Thymus (tissue), 11 donors: ENCODE data around the gene TMEM132A. TPM values are rescaled to one million over a fixed set of nuclear protein-coding genes. Genes with fewer than 3 reads are reported as not detected.

Experiments used
- DNase-seq, 9 donors: peaks; one replicate each; pipeline ENCODE4 v3.0.0-alpha.2; 2013; ENCODE audit warnings: low spot score in 9 of 9, low read depth in 6 of 9, missing footprints in 1 of 9
- H3K27ac ChIP-seq, 2 donors: one replicate each; pipeline ENCODE4 v1.5.1; 2013; ENCODE audit warnings: control low read depth in 1 of 2, low read depth in 1 of 2, low read length in 1 of 2, mild to moderate bottlenecking in 1 of 2, moderate library complexity in 1 of 2
- H3K27me3 ChIP-seq, 2 donors: one replicate each; pipeline ENCODE4 v1.5.1; 2013; ENCODE audit warnings: low read length in 1 of 2; ENCODE audit not compliant: control insufficient read depth in 2 of 2, insufficient read depth in 1 of 2
- H3K36me3 ChIP-seq, 2 donors: one replicate each; pipeline ENCODE4 v1.5.1; 2013; ENCODE audit warnings: low read length in 1 of 2, mild to moderate bottlenecking in 1 of 2, moderate library complexity in 1 of 2; ENCODE audit not compliant: control insufficient read depth in 2 of 2, insufficient read depth in 2 of 2
- H3K4me1 ChIP-seq, 2 donors: one replicate each; pipeline ENCODE4 v1.5.1; 2013; ENCODE audit warnings: low read length in 2 of 2; ENCODE audit not compliant: control insufficient read depth in 2 of 2, insufficient read depth in 2 of 2
- H3K4me3 ChIP-seq, 2 donors: one replicate each; pipeline ENCODE4 v1.5.1; 2013; ENCODE audit warnings: low read length in 2 of 2, control low read depth in 1 of 2, mild to moderate bottlenecking in 1 of 2
- H3K9me3 ChIP-seq, 2 donors: one replicate each; pipeline ENCODE4 v1.5.1; 2013; ENCODE audit warnings: low read length in 1 of 2, mild to moderate bottlenecking in 1 of 2; ENCODE audit not compliant: control insufficient read depth in 2 of 2, insufficient read depth in 1 of 2
- WGBS: extraction: QIAGEN DNeasy Blood & Tissue Kit; methylation state at CpG from one replicate; pipeline ENCODE4 v1.1.7; 2013; 5-methylcytosine and 5-hydroxymethylcytosine counted together
- polyA plus RNA-seq: library from polyadenylated mRNA; stranded (reverse); fragments of 200-250 nt; gene quantifications from one replicate; pipeline ENCODE4 v1.2.3, GENCODE V29; 2013
- total RNA-seq: library from RNA; stranded (reverse); fragments of 120-200 nt; gene quantifications from one replicate; pipeline ENCODE4 v1.2.4, GENCODE V29; 2013
- donor health status: healthy.

TMEM132A gene
- total and polyA plus RNA-seq, 2 donors, result 4.6 to 5.7 TPM

DNA sequence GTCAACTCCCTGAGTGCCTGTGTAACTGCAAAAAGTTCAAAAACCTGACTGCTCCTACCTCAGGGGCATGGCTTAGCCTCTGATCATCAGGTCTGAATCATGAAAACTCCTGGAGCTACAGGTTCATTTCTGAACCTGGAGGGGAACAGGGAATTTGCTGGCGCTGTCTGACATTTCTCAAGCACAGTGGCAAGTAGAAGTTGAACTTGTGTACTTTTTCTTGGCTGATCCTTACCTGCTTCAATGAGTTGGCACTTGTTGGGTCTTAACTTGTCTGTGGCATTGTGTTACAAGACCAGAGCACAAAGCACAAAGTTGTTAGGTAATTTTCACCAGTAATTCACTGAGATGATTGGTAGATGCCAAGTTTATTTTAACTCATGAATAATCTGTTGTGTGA lies 7.0 kb upstream of the TMEM132A start:
- Histone ChIP-seq H3K27ac (no peak overlapping the region), H3K4me1 (peaks cover 32 to 50% of the 10 kb centered on the region in 2 donors), H3K4me3 (no peak overlapping the region), H3K9me3 (no peaks in the 10 kb centered on the region), H3K36me3 (peaks cover 28 to 34% of the 10 kb centered on the region in 2 donors), H3K27me3 (no peaks in the 10 kb centered on the region)
- 91% methylated on average over 1 of the region's 1 CpG for WGBS
- no peak for DNase-seq

DNA sequence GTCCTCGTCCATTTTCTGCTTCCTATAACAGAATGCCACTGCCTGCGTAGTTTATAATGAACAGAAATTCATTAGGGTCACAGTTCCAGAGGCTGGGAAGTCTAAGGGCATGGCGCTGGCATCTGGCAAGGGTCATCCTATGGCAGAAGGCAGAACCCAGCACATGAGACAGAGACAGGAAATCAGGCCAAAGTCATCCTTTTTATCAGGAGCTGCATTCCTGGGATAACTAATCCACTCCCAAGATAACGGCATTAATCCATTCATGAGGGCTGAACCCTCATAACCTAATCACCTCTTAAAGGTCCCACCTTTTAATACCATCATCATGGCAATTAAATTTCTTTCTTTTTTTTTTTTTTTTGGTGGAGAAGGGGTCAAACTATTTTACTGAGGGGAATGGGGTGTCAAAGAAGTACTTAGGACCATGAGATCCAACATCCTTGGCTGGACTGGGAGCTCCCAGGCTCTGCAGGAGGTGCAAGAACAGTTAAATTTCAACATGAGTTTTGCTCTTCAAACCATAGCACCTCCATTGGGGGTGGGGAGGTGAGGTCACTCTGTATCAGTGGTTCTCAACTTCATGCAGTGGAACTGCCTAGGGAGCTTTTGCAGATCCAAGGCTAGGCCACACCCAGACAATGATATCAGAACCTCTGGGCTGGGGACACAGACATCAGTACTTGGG lies 5.9 kb upstream of the TMEM132A start:
- Histone ChIP-seq H3K27me3 (peaks cover 1 to 5% of the 10 kb centered on the region in 2 donors), H3K36me3 (peaks cover 40 to 45% of the 10 kb centered on the region in 2 donors), H3K27ac (no peak overlapping the region), H3K9me3 (no peaks in the 10 kb centered on the region), H3K4me3 (no peak overlapping the region), H3K4me1 (peaks cover 20 to 38% of the 10 kb centered on the region in 2 donors)
- no peak for DNase-seq
- 97% methylated on average over 4 of the region's 4 CpGs for WGBS

DNA sequence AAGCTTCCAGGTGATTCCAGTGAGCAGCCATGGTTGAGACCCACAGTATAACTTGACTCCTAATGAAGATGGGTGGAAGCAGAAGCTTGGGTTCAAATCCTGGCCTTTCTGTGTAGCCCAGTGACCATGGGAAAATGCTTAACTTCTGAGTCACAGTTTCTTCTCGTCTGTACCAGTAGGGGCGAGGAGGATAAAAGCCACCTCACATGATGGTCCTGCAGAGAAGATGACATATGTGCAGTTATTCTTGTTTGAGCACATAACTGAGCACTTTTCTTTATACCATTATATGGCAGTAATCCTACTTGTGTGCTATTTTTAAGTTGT lies 5.4 kb upstream of the TMEM132A start:
- Histone ChIP-seq H3K4me3 (no peak overlapping the region), H3K36me3 (peaks cover 43 to 45% of the 10 kb centered on the region in 2 donors), H3K4me1 (peaks cover 19 to 40% of the 10 kb centered on the region in 2 donors), H3K27ac (no peak overlapping the region), H3K27me3 (peaks cover 6 to 10% of the 10 kb centered on the region in 2 donors), H3K9me3 (no peaks in the 10 kb centered on the region)
- DNase-seq, result no peak
- WGBS, result 94% methylated on average over 2 of the region's 2 CpGs

DNA sequence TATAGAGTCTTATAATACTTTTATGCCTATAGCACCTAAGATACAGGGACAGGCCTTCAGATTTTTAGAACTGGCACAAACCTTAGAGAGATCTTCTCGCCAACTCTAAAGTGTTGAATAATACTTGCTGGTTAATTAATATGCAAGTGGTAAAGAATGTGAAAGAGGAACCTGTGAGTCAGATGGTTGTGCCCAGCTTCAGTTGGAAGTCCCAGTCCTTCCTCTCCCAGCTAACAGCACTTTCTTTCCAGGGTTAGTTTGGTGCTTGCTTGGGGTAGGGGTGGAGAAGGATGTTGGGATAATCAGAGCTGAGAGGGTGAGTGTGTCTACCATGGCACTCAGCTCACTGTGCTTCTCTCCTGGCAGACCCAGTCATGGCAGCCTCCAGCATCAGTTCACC lies 4.9 kb upstream of the TMEM132A start:
- H3K9me3 ChIP-seq, result no peaks in the 10 kb centered on the region
- H3K4me1 ChIP-seq, result peaks cover 23 to 44% of the 10 kb centered on the region in 2 donors
- peaks cover 8 to 15% of the 10 kb centered on the region in 2 donors for H3K27me3 ChIP-seq
- WGBS, result 97% methylated on average over 1 of the region's 1 CpG
- H3K27ac ChIP-seq, result no peak overlapping the region
- peaks cover 43 to 45% of the 10 kb centered on the region in 2 donors for H3K36me3 ChIP-seq
- H3K4me3 ChIP-seq, result no peak overlapping the region
- no peak for DNase-seq

DNA sequence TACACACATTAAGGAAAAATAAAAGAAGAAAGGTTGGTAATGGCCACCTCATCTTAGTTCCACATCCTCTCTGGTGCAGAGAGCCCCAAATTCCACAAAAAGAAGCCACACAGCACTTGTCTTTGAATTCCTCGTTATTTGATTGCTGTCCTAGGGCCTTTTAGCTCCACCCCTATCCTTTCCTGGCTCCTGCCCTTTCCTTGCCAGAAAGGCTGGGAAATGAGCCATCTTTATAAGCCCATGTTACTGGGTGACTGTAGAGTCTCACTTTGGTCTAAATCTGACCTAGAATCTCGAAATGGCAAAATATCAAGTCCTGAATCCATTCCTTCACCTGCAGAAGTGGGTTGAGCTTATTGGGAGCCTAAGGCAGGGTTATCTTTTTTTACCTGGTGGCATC lies 4.3 kb upstream of the TMEM132A start:
- Histone ChIP-seq H3K9me3 (peaks cover 0 to 5% of the 10 kb centered on the region in 2 donors), H3K27ac (no peak overlapping the region), H3K27me3 (peaks cover 13 to 21% of the 10 kb centered on the region in 2 donors), H3K4me3 (no peak overlapping the region), H3K4me1 (peaks cover 27 to 45% of the 10 kb centered on the region in 2 donors), H3K36me3 (peaks cover 43 to 45% of the 10 kb centered on the region in 2 donors)
- no peak for DNase-seq
- 94% methylated on average over 2 of the region's 2 CpGs for WGBS

DNA sequence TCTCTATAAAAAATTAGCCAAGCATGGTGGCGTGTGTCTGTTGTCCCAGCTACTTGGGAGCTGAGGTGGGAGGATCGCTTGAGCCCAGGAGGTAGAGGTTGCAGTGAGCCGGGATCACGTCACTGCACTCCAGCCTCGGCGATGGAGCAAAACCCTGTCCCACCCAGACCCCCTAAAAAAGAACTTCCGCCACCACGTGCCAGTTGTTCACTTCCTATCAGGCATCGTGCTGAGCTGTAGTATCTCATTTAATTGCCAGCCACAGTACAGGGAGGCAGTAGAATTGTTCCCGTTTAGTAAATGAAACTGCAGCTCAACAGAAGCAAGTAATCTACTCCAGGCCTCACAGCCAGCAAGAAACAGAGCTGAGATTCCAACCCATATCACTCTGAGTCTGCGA lies 3.0 kb upstream of the TMEM132A start:
- peaks cover 21 to 43% of the 10 kb centered on the region in 2 donors for H3K4me1 ChIP-seq
- over 99% methylated on average over 11 of the region's 11 CpGs for WGBS
- DNase-seq, result no peak
- H3K27me3 ChIP-seq, result peaks cover 18 to 34% of the 10 kb centered on the region in 2 donors
- no peak overlapping the region for H3K4me3 ChIP-seq
- no peak overlapping the region for H3K27ac ChIP-seq
- H3K9me3 ChIP-seq, result peaks cover 0 to 7% of the 10 kb centered on the region in 2 donors
- H3K36me3 ChIP-seq, result peaks cover 43 to 45% of the 10 kb centered on the region in 2 donors

DNA sequence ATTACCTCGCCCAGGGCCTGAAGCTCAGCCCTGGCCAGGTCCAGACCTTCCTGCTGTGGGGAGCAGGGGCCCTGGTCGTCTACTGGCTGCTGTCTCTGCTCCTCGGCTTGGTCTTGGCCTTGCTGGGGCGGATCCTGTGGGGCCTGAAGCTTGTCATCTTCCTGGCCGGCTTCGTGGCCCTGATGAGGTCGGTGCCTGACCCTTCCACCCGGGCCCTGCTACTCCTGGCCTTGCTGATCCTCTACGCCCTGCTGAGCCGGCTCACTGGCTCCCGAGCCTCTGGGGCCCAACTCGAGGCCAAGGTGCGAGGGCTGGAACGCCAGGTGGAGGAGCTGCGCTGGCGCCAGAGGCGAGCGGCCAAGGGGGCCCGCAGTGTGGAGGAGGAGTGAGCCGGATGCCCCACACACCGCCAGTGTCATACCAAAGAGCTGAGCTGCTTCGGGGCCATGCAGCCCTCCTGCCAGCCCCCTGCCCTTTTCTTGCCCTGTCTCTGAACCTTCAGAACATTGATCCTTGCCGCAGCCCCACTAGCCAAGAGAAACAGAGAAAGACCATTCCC lies 2.4 kb upstream of the TMEM132A start:
- Histone ChIP-seq H3K4me3 (no peak overlapping the region), H3K4me1 (peaks cover 15 to 37% of the 10 kb centered on the region in 2 donors), H3K27ac (no peak overlapping the region), H3K27me3 (peaks cover 18 to 40% of the 10 kb centered on the region in 2 donors), H3K9me3 (peaks cover 0 to 7% of the 10 kb centered on the region in 2 donors), H3K36me3 (peaks cover 43 to 45% of the 10 kb centered on the region in 2 donors)
- WGBS, result 96% methylated on average over 23 of the region's 23 CpGs
- DNase-seq, result no peak

DNA sequence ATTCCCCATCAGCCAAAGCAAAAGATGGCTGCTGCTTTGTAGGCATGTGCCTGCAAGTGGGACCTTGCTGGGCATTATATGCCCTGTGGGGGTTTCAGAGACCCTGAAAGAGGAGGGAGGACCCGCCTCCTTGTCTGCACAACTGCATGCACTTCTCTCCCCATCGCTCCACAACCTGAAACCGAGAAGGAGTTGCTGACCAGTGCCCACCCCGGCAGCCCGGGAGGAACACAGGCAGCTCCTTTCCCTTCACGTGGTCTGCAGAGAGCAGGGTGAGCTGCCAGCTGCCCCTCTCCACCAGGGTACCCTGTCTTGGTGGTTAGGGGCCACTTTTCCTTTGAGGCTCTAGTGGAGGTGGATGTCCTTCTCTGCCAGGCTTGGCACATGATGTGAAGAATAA lies 1.4 kb upstream of the TMEM132A start:
- H3K9me3 ChIP-seq, result peaks cover 0 to 7% of the 10 kb centered on the region in 2 donors
- DNase-seq, result no peak
- peaks cover 18 to 50% of the 10 kb centered on the region in 2 donors for H3K27me3 ChIP-seq
- peaks cover 43 to 45% of the 10 kb centered on the region in 2 donors for H3K36me3 ChIP-seq
- H3K27ac ChIP-seq, result no peak overlapping the region
- H3K4me3 ChIP-seq, result no peak overlapping the region
- H3K4me1 ChIP-seq, result peaks cover 7 to 29% of the 10 kb centered on the region in 2 donors
- WGBS, result 98% methylated on average over 6 of the region's 6 CpGs

DNA sequence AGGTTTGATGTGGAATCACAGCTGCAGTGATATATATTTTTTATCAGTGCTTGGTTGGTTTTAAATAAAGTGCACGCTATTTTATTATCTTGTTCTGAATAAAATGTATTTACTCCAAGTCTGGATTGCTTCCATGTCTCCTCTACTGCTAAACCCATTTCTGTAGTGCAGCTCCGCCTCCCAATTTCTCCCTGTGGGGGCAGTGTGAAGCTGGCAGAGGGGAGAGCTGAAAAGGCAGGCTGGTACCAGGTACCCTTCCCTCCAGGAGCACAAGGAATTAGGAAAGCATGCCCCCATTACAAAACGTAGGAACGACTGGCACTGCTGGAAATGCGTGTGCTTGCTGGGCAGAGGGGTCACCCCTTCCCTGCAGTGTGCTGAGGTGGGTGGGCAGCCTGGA lies 934 bp upstream of the TMEM132A start:
- Histone ChIP-seq H3K36me3 (peaks cover 41 to 43% of the 10 kb centered on the region in 2 donors), H3K9me3 (peaks cover 0 to 7% of the 10 kb centered on the region in 2 donors), H3K4me3 (no peak overlapping the region), H3K27me3 (peaks cover 18 to 50% of the 10 kb centered on the region in 2 donors), H3K4me1 (peaks cover 7 to 29% of the 10 kb centered on the region in 2 donors), H3K27ac (no peak overlapping the region)
- WGBS, result 93% methylated on average over 5 of the region's 5 CpGs
- DNase-seq, result no peak
